Endothelial cell of hepatic sinusoid (primary cell): ENCODE measurements around the gene CTXN2.

Experiments
- in situ Hi-C: cut with HindIII; loops from 2 replicates; pipeline ENCODE4 v1.10.0; 2017; ENCODE audit warnings: low sequenced_read_pairs

CTXN2 gene

GRCh38 chr15:48221261-48221660, 29.8 kb downstream of the CTXN2 start:
- in situ Hi-C loops, result no loop called here

GRCh38 chr15:48221885-48222284, 30.4 kb downstream of the CTXN2 start:
- in situ Hi-C loops, result no loop called here

GRCh38 chr15:48222627-48223026, 31.2 kb downstream of the CTXN2 start:
- in situ Hi-C loops, result no loop called here

- in situ Hi-C loops, result loop anchor here (25.0 kb wide), 1 partner anchor 88 kb away; no protein-coding TSS in a partner anchor
Observed at GRCh38 chr15:48225771-48226170, 34.3 kb downstream of the CTXN2 start.

GRCh38 chr15:48230498-48230897, 39.0 kb downstream of the CTXN2 start:
- in situ Hi-C loops, result loop anchor here (25.0 kb wide), 1 partner anchor 93 kb away; no protein-coding TSS in a partner anchor

GRCh38 chr15:48233246-48233645, 41.8 kb downstream of the CTXN2 start:
- in situ Hi-C loops, result loop anchor here (25.0 kb wide), 1 partner anchor 96 kb away; no protein-coding TSS in a partner anchor

GRCh38 chr15:48239334-48239733, 47.9 kb downstream of the CTXN2 start:
- in situ Hi-C loops, result loop anchor here (25.0 kb wide), 1 partner anchor 102 kb away; no protein-coding TSS in a partner anchor

GRCh38 chr15:48242015-48242414, 50.5 kb downstream of the CTXN2 start:
- in situ Hi-C loops, result loop anchor here (25.0 kb wide), 1 partner anchor 105 kb away; no protein-coding TSS in a partner anchor

- in situ Hi-C loops, result loop anchor here (25.0 kb wide), 1 partner anchor 105 kb away; no protein-coding TSS in a partner anchor
Observed at GRCh38 chr15:48242535-48242934, 51.1 kb downstream of the CTXN2 start.

- in situ Hi-C loops, result loop anchor here (25.0 kb wide), 1 partner anchor 108 kb away; no protein-coding TSS in a partner anchor
Observed at GRCh38 chr15:48244921-48245320, 53.5 kb downstream of the CTXN2 start.

- in situ Hi-C loops, result loop anchor here (25.0 kb wide), 1 partner anchor 111 kb away; no protein-coding TSS in a partner anchor
Observed at GRCh38 chr15:48248414-48248813, 56.9 kb downstream of the CTXN2 start.

- in situ Hi-C loops, result loop anchor here (25.0 kb wide), 1 partner anchor 1038 kb away; no protein-coding TSS in a partner anchor
Observed at GRCh38 chr15:48250640-48251076, 59.2 kb downstream of the CTXN2 start.

- in situ Hi-C loops, result loop anchor here (25.0 kb wide), 1 partner anchor 1041 kb away; no protein-coding TSS in a partner anchor
Observed at GRCh38 chr15:48253172-48253571, 61.7 kb downstream of the CTXN2 start.
